KMS-11 (cell line): ENCODE results near the gene MICAL3.

Source experiments
- H2AFZ ChIP-seq: fragments of 200-600 bp; sonication (generic); 2 replicates; pipeline ENCODE4 v1.6.1; 2016; ENCODE audit warnings: antibody characterized with exemption, mixed run types, low read depth
- H3K27ac ChIP-seq: fragments of 200-600 bp; sonication (generic); 2 replicates; pipeline ENCODE4 v1.6.1; 2016; ENCODE audit warnings: mild to moderate bottlenecking, mixed run types
- H3K27me3 ChIP-seq: fragments of 200-600 bp; sonication (generic); 2 replicates; pipeline ENCODE4 v1.6.1; 2017; ENCODE audit warnings: mild to moderate bottlenecking, low read depth, mixed run types, moderate library complexity; ENCODE audit not compliant: insufficient read depth
- H3K36me3 ChIP-seq: fragments of 200-600 bp; sonication (generic); 2 replicates; pipeline ENCODE4 v1.6.1; 2017; ENCODE audit warnings: mild to moderate bottlenecking, mixed run types; ENCODE audit not compliant: insufficient read depth
- H3K4me1 ChIP-seq: fragments of 200-600 bp; sonication (generic); 2 replicates; pipeline ENCODE4 v1.6.1; 2016; ENCODE audit warnings: mild to moderate bottlenecking, low read depth, mixed run types; ENCODE audit not compliant: poor library complexity, severe bottlenecking
- H3K4me2 ChIP-seq: fragments of 200-600 bp; sonication (generic); 2 replicates; pipeline ENCODE4 v1.7.0; 2016; ENCODE audit warnings: mild to moderate bottlenecking, mixed run types
- H3K4me3 ChIP-seq: fragments of 200-600 bp; sonication (generic); IDR thresholded peaks from 2 replicates; pipeline ENCODE4 v1.6.1; 2017; ENCODE audit warnings: low read depth, low read length, mixed read lengths; ENCODE audit not compliant: insufficient read depth
- H3K79me2 ChIP-seq: fragments of 200-600 bp; sonication (generic); 2 replicates; pipeline ENCODE4 v1.6.1; 2016; ENCODE audit warnings: low read depth, mixed run types; ENCODE audit not compliant: insufficient read depth
- H3K9ac ChIP-seq: fragments of 200-600 bp; sonication (generic); 2 replicates; pipeline ENCODE4 v1.6.1; 2016; ENCODE audit warnings: mild to moderate bottlenecking, mixed run types
- H4K20me1 ChIP-seq: fragments of 200-600 bp; sonication (generic); 2 replicates; pipeline ENCODE4 v1.6.1; 2016; ENCODE audit warnings: mild to moderate bottlenecking, mixed run types; ENCODE audit not compliant: insufficient read depth
- TF ChIP-seq, protein P1 (sequence below): fragments of 200-600 bp; sonication (generic); conservative IDR thresholded peaks from 2 replicates; pipeline ENCODE4 v1.6.1; 2017; ENCODE audit warnings: low read depth, mild to moderate bottlenecking, antibody characterized with exemption, low read length, moderate library complexity, mixed read lengths

MICAL3 gene

DNA sequence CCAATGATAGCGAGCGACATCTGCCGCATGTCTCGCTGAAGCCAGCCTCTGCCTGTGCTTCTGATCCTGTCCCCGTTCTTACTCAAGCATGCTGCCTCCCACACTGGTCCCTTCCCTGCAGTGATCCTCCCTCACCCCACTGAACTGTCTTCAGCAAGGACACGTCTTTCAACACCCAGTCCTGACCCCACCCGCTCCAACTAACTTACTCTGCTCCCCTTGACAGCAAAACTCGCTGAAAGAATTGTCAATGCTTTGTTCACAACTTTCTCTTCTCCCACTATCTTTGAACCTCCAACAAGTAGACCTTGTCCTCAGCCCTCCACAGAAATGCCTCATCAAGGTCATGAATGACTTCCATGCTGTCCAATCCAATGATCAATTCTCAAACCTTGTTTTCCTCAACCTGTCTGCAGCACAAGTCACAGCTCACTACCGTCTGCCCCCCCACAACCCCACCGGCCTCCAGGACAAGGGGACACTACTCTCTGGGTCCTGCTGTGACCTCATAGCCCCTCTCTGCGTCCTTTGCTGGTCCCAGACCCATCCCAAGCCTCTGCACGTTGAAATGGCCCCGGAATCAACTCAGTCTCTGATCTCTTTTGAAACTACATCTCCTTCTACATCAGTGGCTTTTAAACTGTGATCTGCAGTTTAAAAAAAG, 108.0 kb downstream of the MICAL3 start:
- H3K4me2 ChIP-seq: no peak overlapping the region
- peaks cover 61% of the 10 kb centered on the region for H3K4me1 ChIP-seq
- H3K9ac ChIP-seq: no peak overlapping the region
- H2AFZ ChIP-seq: no peak overlapping the region
- H3K36me3 ChIP-seq: no peaks in the 10 kb centered on the region
- H3K27me3 ChIP-seq: no peaks in the 10 kb centered on the region
- H4K20me1 ChIP-seq: no peaks in the 10 kb centered on the region
- H3K4me3 ChIP-seq: no peak overlapping the region
- H3K27ac ChIP-seq: no peak overlapping the region
- peaks cover 64% of the 10 kb centered on the region for H3K79me2 ChIP-seq
- TF ChIP-seq, protein P1, sequence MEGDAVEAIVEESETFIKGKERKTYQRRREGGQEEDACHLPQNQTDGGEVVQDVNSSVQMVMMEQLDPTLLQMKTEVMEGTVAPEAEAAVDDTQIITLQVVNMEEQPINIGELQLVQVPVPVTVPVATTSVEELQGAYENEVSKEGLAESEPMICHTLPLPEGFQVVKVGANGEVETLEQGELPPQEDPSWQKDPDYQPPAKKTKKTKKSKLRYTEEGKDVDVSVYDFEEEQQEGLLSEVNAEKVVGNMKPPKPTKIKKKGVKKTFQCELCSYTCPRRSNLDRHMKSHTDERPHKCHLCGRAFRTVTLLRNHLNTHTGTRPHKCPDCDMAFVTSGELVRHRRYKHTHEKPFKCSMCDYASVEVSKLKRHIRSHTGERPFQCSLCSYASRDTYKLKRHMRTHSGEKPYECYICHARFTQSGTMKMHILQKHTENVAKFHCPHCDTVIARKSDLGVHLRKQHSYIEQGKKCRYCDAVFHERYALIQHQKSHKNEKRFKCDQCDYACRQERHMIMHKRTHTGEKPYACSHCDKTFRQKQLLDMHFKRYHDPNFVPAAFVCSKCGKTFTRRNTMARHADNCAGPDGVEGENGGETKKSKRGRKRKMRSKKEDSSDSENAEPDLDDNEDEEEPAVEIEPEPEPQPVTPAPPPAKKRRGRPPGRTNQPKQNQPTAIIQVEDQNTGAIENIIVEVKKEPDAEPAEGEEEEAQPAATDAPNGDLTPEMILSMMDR: no peak

DNA sequence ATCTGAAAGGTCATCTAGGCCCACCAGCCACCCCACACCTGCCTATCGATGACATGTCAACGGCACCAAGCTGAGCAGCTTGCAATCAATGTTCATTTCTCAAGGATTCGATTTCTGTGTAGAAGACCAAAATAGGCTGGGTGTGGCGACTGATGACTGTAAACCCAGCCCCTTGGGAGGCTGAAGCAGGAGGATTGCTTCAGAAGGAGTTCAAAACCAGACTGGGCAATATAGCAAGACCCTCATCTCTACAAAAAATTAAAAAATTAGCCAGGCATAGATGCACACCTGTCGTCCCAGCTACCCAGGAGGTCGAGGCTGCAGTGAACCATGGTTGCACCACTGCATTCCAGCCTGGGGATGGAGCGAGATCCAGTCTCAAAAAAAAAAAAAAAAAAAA, 108.7 kb downstream of the MICAL3 start:
- H3K4me2 ChIP-seq: no peak overlapping the region
- TF ChIP-seq, protein P1: no peak
- no peaks in the 10 kb centered on the region for H3K27me3 ChIP-seq
- peaks cover 64% of the 10 kb centered on the region for H3K4me1 ChIP-seq
- H3K36me3 ChIP-seq: no peaks in the 10 kb centered on the region
- no peak overlapping the region for H3K27ac ChIP-seq
- H3K79me2 ChIP-seq: peaks cover 68% of the 10 kb centered on the region
- no peak overlapping the region for H2AFZ ChIP-seq
- no peak overlapping the region for H3K9ac ChIP-seq
- no peaks in the 10 kb centered on the region for H4K20me1 ChIP-seq
- no peak overlapping the region for H3K4me3 ChIP-seq

DNA sequence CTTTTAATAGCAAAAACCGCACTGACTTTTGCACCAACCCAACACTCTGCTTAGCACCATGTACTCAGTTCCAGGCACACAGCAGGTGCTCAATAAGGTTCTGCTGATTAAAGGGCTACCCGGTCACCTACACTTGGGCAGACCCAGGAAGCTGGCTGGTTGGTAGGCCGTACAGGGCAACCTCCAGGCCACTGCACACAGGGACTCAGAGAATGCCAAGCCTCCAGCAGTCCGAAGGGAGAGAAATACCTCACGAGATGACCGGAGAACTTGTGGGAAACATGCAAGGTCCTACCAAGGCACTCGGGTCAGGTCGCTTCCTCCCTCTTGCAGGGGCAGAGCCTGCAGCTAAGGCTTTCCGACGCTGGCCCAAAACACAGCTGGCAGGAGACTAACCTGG, 109.2 kb downstream of the MICAL3 start:
- no peaks in the 10 kb centered on the region for H4K20me1 ChIP-seq
- no peak overlapping the region for H3K4me3 ChIP-seq
- H3K27ac ChIP-seq: no peak overlapping the region
- no peak overlapping the region for H3K9ac ChIP-seq
- H3K79me2 ChIP-seq: peaks cover 68% of the 10 kb centered on the region
- H3K4me2 ChIP-seq: no peak overlapping the region; the same call in 1 of the 2 replicates
- no peaks in the 10 kb centered on the region for H3K27me3 ChIP-seq
- no peaks in the 10 kb centered on the region for H3K36me3 ChIP-seq
- peaks cover 64% of the 10 kb centered on the region for H3K4me1 ChIP-seq
- H2AFZ ChIP-seq: no peak overlapping the region
- TF ChIP-seq, protein P1: no peak

DNA sequence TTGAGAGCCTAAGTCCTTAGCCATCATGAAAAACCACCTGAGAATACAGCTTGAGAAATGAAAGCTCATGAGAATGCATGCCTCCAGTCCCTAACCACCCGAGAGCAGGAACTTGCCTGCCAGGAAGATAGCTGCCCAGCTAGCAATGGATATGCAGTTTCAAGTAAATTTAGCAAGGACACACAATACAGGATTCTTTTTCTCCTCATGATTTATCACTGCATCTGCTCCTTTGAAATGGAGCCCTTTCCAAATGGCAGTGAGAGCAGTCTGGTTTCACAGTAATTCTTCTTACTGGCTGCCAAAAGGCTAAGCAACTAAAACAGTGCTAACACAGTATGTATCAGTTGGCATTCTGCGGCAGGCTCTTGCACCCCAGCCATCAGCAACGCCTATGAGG, 109.9 kb downstream of the MICAL3 start:
- Histone ChIP-seq H3K4me3 (no peak overlapping the region), H3K4me2 (peak overlapping the region; percentile 56; the same call in 1 of the 2 replicates), H4K20me1 (no peaks in the 10 kb centered on the region), H3K4me1 (peaks cover 64% of the 10 kb centered on the region), H3K36me3 (no peaks in the 10 kb centered on the region), H2AFZ (no peak overlapping the region), H3K9ac (no peak overlapping the region), H3K27ac (peak overlapping the region; percentile 36; the same call in 1 of the 2 replicates), H3K79me2 (peaks cover 74% of the 10 kb centered on the region), H3K27me3 (no peaks in the 10 kb centered on the region)
- TF ChIP-seq, protein P1: no peak
